Endothelial cell of hepatic sinusoid (primary cell): ENCODE measurements around the gene PRH1.

Experiments
- in situ Hi-C: cut with HindIII; loops from 2 replicates; pipeline ENCODE4 v1.10.0; 2017; ENCODE audit warnings: low sequenced_read_pairs

Gene PRH1

DNA sequence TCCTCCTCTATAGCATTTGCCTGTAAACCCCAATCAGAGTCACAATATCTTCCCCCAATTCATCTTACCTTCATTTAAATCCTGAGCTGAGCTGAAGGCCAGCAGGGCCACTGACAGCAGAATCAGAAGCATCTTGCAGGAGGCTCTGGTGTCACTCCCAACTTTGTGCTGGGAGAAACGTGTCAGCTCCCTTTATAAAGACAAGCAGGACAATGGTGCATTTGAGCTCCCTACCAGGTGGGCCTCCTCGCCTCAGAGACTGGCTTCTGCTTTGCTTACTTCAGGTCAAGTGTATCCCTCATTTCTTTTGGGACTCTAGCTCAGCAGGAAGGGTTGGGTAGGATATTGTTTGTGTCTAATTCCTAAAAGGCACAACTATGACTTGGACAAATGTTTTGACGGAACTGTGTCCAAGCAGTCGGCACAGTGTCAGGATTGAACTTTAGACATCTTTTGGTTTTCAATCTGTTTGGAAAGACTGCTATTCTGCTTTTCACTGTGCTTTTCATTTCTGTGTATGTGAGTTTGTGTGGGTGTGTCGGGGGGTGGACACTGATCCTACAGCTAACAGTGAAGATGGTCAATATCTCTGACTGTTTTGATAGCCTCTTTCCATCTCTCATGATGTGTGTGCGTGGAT lies at the start of gene PRH1:
TSS of gene PRH1 (minus strand) at position 170 of the 640 bp plus-strand sequence. CDS start at position 132, 38 bp downstream.
- in situ Hi-C loops, result no loop called here

DNA sequence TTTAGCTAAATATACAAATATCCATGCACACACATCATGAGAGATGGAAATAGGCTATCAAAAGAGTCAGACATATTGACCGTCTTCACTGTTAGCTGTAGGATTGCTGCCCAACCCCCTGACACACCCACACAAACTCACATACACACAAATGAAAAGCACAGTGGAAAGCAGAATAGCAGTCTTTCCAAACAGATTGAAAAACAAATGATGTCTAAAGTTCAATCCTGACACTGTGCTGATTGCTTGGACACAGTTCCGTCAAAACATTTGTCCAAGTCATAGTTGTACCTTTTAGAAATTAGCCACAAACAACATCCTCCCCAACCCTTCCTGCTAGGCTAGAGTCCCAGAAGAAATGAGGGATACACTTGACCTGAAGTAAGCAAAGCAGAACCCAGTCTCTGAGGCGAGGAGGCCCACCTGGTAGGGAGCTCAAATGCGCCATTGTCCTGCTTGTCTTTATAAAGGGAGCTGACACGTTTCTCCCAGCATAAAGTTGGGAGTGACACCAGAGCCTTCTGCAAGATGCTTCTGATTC lies 44.8 kb upstream of the PRH1 start, which contains the start of gene PRH2:
TSS of gene PRH2 (plus strand) at position 491 of the 541 bp plus-strand sequence. CDS start at position 529, 38 bp downstream.
- in situ Hi-C loops, result no loop called here

DNA sequence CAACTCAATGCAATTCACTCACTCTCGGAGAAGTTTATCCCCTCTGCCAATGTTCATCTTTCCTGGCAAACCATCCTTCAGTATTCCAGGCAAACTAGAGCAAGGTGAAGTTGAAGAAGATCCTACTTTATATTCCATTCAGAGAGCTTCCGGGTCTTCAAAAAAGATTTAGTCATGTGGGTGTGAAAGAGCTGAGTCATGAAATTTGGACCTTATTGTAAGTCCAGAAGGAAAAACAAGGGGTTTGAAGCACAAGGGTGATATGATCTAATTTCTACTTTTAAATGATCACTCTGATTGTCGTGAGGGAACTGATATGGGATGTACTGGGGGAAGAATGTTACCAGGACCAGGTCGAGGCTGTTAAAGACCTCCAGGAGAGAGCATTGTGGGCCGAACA lies 42.2 kb upstream of the PRH1 start:
- in situ Hi-C loops, result no loop called here

DNA sequence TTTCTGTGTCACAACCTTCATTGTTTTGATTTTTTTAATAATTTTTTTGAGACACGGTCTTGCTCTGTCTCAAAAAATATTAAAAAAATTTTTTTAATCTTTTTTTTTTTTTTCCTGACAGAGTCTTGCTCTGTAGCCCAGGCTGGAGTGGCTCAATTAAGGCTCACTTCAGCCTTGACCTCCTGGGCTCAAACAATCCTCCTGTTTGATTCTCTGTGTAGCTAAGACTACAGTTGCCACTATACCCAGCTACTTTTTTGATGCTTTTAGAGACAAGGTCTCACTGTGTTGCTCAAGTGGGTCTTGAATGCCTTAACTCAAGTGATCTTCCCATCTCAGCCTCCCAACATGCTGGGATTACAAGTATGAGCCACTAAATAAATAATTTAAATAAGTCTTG lies 35.8 kb upstream of the PRH1 start:
- in situ Hi-C loops, result no loop called here

DNA sequence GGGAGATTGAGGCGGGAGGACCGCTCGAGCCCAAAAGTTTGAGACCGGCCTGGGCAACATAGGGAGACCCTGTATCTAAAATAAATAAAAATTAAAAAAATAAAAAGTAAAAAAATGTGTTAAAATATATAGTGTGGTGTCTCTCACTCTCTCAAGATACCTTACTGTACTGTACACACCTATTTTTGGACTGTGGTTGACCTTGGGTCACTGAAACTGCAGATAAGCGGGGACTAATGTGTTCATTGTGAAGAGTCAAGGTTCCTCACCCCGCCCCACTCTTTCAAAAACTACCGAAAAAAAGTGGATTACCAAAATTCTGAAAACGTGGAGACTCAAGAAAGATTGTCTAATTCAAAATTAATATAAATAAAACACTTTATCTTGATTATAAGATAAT lies 26.3 kb upstream of the PRH1 start:
- in situ Hi-C loops, result no loop called here

DNA sequence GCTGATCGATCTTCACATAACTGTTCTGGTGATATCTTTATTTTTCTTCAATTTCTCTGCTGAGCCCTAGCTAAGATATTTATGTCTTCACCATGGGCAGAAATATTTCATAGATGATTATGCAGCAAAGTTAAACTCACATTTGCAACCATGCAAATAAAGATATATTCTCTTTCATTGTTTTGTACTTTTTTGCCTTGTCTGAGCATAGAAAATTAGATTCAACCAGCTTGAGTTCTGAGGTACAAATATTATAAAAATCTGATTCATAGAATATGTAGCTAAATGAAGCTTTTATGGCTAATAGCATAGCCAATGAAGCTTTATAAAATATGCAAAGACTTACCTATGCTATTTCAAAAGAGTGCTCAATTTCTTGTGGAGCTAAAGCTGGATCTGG lies 25.4 kb upstream of the PRH1 start, which contains the start of gene TAS2R13:
TSS of gene TAS2R13 (minus strand) at position 101 of the 400 bp plus-strand sequence. CDS start 264 bp downstream, outside the sequence.
- in situ Hi-C loops, result no loop called here

DNA sequence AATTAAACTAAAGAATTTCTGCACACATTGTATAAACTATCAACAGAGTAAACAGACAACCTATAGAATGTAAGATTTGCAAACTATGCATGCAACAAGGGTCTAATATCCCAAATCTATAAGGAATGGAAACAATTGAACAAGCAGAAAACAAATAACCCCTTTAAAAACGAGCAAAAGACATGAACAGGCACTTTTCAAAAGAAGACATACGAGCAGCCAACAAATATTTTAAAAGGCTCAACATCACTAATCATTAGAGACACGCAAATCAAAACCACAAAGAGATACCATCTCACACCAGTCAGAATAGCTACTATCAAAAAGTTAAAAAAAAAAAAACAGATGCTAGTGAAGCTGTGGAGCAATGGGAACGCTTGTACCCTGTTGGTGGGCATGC lies 20.6 kb upstream of the PRH1 start:
- in situ Hi-C loops, result no loop called here

DNA sequence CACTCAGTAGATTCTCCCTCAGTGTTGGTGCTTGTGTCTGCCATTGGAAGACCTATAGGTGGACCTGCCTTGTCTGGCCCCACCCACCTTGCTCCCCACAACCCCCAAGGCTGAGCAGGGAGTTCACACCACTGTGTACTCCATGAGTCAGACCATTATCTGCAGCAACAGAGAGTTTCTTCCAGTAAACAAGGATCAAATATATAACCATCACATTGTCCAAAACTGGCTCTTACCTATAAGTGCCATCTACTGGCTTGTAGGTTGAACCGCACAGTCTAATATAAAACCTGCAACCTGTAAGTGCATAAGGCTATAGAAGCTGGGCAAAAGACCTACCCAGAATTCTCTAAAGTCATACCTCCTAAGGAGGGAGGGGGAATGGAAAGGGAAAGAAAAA lies 17.4 kb upstream of the PRH1 start:
- in situ Hi-C loops, result no loop called here

DNA sequence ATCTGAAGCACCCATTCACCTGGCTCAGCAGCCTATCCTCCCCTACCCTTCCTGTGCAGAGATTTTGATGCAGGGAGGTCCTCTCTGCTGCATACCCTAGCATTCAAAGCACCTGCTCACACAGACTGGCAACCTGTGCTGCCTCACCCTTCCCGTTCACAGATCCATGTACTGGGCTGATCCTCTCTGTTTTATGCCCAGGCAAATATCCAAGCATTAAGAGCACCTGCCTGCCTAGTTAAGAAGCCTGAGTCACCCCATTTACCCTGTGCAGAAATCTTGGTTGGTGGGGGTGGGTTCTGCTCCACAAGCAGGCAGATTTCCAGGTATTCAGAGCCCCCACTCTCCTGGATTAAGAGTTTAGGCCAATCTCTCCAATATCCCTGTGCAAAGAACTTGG lies 16.9 kb upstream of the PRH1 start:
- in situ Hi-C loops, result no loop called here

DNA sequence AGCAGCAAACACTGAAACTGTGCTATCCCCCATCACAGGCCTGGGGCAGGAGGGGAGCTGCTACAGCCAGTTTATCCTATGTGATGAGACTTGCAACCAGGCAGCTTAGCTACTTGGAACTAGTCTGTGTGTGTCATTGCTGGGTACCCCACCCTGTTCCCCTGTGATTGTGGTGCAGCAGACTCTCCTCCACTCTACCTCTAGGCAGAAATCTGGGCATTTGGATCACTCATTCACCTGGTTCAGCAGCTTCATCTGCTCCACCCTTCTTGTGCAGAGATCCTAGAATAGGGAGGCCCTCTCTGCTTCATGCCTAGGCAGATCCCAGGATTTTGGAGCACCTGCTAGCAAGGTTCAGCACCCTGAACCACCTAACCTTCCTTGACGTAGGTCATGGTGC lies 16.5 kb upstream of the PRH1 start:
- in situ Hi-C loops, result no loop called here

DNA sequence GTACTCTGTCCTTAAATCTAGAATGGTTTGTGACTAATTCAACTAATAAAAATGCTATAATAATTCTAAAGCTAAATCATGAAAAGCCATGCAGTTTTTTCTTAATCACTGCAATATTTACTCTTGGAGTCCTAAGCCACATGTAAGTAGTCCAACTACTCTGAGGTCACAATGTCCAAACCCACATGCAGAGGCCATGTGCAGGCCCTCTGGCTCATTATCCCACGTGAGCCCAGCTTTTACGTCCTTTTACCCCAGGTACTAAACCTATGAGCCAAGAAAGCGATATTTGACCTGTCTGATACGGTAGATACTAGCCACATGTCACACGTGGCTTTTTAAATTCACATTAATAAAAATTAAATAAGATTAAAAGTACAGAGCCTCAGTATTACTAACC lies 12.8 kb upstream of the PRH1 start:
- in situ Hi-C loops, result no loop called here

DNA sequence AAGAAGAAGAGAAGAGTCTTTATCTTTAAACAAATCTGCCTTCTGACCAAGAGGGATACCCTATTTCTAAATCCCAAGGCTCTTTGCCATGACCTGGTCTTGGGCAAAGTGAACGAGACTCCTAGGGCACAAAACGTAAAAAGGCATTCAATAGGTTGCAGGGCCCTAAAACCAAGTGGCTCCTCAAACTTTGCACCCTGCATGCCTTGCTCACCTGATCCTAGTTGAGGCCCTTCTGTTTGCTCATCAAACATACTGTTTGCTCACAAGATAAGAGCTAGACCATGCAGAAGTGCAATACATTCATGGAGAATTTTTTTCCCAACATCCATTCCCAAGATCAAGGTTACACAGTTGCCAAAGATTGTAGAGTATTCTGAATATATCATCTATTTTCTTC lies 7.9 kb upstream of the PRH1 start:
- in situ Hi-C loops, result loop anchor here (5.0 kb wide), 1 partner anchor 100 kb away; no protein-coding TSS in a partner anchor

DNA sequence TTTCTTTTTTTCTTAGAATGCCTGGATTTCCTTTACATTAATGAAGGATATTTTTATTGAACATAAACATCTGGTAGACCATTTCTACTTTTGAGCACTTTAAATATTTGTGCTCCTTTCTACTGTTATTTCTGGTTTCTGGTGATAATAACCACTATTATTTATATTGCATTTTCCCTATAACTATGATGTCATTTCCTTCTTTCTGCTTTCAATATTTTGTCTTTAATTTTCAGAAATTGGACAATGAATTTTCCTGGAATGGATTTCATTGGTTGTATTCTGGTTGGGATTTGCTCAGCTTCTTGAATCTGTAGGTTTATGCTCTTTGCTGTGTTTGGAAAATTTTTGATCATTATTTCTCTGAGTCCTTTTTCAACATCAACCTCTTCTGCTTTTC lies 5.2 kb upstream of the PRH1 start:
- in situ Hi-C loops, result no loop called here

DNA sequence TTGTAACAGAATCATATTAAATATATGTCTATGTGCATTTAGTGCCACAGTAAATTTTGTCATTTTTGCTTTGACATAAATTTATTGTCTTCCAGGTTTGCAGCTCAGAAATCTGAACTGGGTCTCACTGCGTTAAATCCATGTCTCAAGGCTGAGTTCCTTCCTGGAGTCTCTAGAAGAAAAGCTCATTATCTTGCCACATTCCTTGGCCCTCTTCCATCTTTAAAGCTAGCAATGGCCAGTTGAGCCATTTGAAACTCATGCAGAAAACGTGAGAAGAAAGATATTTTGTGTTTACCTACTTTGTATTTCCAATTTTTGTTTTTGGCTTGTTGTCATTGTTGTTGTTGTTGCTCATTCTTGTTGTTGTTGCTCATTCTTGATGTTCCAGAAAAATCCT lies 10.7 kb downstream of the PRH1 start:
- in situ Hi-C loops, result no loop called here

DNA sequence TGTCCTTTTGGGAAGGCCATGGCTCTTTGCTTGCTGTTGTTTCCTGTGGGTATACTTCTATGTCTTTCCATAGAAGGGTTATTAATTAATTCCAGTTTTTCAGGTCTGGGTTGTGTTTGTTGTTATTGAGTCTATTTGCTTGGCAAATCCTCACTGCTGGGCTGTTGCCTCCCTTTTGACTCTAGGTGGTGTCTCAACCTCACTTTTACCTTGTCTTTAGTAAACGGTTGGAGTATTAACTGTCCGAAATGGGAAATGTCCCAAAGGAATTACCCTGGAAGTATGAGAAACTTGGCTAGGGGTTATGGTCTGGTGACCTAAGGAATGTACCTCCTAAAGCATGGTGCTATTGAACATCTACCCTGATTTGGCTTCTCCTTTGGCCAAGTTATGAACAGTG lies 16.7 kb downstream of the PRH1 start:
- in situ Hi-C loops, result no loop called here

DNA sequence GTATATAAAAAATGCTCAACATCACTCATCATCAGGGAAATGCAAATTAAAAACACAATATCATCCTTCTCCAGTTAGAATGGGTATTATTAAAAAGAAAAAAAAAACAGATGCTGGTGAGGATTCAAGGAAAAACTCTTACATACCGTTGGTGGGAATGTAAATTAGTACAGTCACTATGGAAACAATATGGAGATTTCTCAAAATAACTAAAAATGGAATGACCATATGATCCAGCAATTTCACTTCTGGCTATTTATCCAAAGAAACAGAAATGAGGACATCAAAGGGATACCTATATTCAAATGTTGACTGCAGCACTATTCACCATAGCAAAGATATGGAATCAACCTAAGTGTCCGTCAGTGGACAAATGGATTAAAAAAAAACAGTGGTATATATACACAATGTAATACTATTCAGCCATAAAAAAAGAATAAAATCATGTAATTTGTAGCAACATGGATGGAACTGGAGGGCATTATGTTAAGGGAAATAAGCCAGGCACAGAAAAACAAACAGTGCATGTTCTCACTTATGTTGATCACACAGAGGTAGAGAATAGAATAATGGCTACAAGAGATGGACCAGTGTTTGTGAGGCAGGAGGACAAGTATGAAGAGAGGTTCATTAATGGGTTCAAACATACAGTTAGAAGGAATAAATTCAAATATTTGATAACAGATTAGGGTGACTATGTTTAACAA lies 20.4 kb downstream of the PRH1 start:
- in situ Hi-C loops, result no loop called here

DNA sequence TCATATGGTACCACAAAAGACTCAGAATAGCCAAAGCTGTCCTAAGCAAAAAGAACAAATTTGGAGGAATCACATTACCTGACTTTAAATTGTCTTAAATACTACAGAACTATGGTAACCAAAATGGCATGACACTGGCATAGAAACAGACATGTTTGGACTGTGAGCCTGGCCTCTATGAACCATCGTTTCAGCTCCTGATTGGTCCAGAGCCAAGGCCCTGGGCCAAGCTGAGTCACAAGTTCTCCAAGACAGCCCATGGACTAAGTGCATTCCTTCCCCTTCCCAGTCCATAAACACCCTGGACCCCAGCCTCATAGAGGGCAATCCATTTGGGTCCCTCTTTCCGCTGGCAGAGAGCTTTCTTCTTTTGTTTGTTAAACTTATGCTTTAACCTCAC lies 22.7 kb downstream of the PRH1 start:
- in situ Hi-C loops, result no loop called here

DNA sequence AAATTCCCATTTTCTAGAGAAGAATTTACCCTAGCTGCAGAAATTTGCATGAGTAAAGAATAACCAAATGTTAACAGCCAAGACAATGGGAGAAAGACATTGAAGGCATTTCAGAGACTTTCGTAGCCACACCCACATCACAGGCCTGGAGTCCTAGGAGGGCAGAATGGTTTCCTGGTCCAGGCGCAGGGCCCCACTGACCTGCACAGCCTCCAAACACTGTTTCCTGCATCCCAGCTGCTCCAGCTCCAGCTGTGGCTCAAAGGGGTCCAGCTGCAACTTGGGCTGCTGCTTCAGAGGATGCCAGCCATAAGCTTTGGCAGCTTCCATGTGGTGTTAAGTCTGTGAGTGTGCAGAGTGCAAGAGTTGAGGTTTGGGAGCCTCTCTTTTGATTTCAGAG lies 28.2 kb downstream of the PRH1 start:
- in situ Hi-C loops, result loop anchor here (5.0 kb wide), 1 partner anchor 91 kb away; no protein-coding TSS in a partner anchor

DNA sequence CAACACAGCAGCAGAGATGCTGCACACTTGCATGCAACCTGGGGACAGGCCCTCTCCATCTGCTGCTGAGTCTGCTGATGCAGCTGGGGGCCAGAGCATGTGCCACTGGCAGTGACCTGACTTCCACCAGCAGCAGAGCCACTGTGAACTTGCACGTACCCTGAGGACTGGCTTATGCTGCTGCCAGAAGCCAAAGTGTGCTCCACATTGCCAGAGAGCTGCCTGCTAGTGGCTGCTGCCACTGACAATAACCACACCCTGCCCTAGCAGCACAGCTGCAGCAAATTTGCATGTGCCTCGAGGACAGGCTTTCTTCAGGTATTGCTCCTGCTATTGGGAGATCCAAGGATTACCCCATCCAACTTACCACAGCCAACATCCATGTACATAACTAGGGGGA lies 30.3 kb downstream of the PRH1 start:
- in situ Hi-C loops, result no loop called here

DNA sequence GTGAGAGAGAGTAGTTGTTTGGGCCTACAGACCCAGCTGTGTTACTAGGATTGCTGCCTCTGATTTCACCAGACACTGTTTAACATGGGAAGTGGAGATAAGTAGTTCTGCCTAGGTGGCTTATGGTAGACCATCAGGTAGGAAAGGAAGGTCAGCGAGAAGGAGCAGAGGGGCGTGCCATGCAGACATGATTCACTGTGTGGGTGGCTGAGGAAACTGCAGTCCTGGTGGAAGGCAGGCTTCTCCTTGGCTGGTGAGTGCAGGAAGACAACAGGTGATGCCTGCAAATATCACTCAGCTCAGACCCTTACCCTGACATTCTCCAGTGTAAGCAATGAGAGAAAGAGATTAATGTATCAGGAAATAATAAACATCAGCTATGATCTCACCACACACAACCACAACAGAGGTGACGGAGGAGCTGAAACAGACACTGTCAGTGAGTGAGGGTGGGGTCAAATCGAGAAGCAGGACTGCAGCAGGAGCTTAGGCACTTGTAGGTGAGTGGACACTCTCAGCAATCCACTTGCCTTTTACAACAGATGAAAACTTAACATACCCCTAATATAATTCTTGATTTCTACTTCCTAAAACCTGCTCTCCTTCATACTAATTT lies 32.7 kb downstream of the PRH1 start:
- in situ Hi-C loops, result no loop called here

DNA sequence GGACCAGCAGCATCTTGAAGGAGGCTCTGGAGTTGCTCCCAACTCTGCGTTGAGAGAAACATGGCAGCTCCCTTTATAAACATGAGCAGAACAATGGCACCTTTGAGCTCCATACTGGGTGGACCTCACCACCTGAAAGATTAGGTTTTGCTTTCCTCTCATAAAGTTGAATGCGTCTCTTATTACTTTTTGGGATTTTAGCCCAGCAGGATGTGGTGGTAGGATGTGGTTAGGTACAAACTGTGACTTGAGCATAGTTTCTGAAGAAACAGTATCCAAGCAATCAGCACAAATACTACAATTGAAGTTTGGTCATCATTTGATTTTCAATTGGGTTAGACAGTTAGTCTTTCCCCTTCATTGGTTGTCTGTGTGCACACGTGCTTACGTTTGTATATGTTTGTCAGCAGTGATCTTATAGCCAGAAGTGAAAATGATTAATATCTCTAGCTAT lies 34.6 kb downstream of the PRH1 start, which contains the start of gene PRR4:
TSS of gene PRR4 (minus strand) at position 51 of the 454 bp plus-strand sequence. CDS start at position 13, 38 bp downstream.
- in situ Hi-C loops, result no loop called here
